H1 (cell line): ENCODE measurements around the gene ECSIT. TPM values are rescaled to one million over a fixed set of nuclear protein-coding genes. Genes with fewer than 3 reads are reported as not detected.

Source experiments
- CTCF ChIA-PET: fragments of 300-600 bp; sonication (Branson Sonifier 250); formaldehyde crosslinking; loops from one replicate; lab custom pipeline; 2021; ENCODE audit not compliant: partially characterized antibody; lab: Charles Lee
- POLR2A ChIA-PET: fragments of 300-600 bp; sonication (Branson Sonifier 250); formaldehyde crosslinking; loops from one replicate; lab custom pipeline; 2021; ENCODE audit warnings: inconsistent platforms; ENCODE audit not compliant: partially characterized antibody; lab: Charles Lee
- DNase-seq, 2 experiments: peaks; one replicate each; pipeline versions ENCODE4 v3.0.0 to v3.0.0-alpha.2; 2010 to 2022; ENCODE audit warnings: low spot score in 2 of 2, low read depth in 1 of 2, mixed read lengths in 1 of 2
- FAIRE-seq: peaks from 2 replicates; lab custom pipeline; 2011; peaks lifted over from hg19 to GRCh38; lab: Jason Lieb, UNC
- H2AFZ ChIP-seq: 2 replicates; pipeline ENCODE4 v1.8.1; 2012; ENCODE audit warnings: low read length, inconsistent platforms
- H2AK5ac ChIP-seq: 2 replicates; pipeline ENCODE4 v1.6.1; 2013; ENCODE audit warnings: low read depth, low read length
- H2BK120ac ChIP-seq: replicated peaks from 2 replicates; pipeline ENCODE3; 2013; ENCODE audit warnings: low read depth, low read length, inconsistent platforms
- H2BK12ac ChIP-seq: 2 replicates; pipeline ENCODE4 v1.6.1; 2013; ENCODE audit warnings: low read depth, low read length
- H2BK15ac ChIP-seq: 2 replicates; pipeline ENCODE4 v1.6.1; 2013; ENCODE audit warnings: low read length
- H2BK20ac ChIP-seq: 2 replicates; pipeline ENCODE4 v1.6.1; 2013; ENCODE audit warnings: low read length
- H2BK5ac ChIP-seq: 2 replicates; pipeline ENCODE4 v1.6.1; 2013; ENCODE audit warnings: low read depth, low read length
- H3K14ac ChIP-seq: 2 replicates; pipeline ENCODE4 v1.6.1; 2013; ENCODE audit warnings: inconsistent platforms; ENCODE audit not compliant: insufficient read length
- H3K18ac ChIP-seq: 2 replicates; pipeline ENCODE4 v1.6.1; 2013; ENCODE audit warnings: low read length; ENCODE audit errors: extremely low read depth
- H3K23ac ChIP-seq: 2 replicates; pipeline ENCODE4 v1.6.1; 2013; ENCODE audit warnings: inconsistent platforms; ENCODE audit not compliant: insufficient read length
- H3K23me2 ChIP-seq: 2 replicates; pipeline ENCODE4 v1.6.1; 2013; ENCODE audit warnings: low read depth, low read length
- H3K27ac ChIP-seq: 2 replicates; pipeline ENCODE4 v1.6.1; 2011; ENCODE audit warnings: low read depth, low read length, inconsistent platforms
- H3K27me3 ChIP-seq, 4 experiments: replicated peaks in 1 of 4; 1 replicate in 1 of 4; 2 replicates in 3 of 4; pipeline versions ENCODE4 v1.6.1 to v1.8.1; 2011 to 2013; ENCODE audit warnings: low read length in 3 of 4, mild to moderate bottlenecking in 3 of 4, inconsistent platforms in 2 of 4, mixed read lengths in 2 of 4, moderate library complexity in 1 of 4; ENCODE audit not compliant: control insufficient read depth in 3 of 4, insufficient read depth in 3 of 4; ENCODE audit errors: extremely low read depth in 1 of 4
- H3K36me3 ChIP-seq, 4 experiments: 2 replicates each; pipeline versions ENCODE4 v1.6.1 to v1.8.1; 2011 to 2013; ENCODE audit warnings: mild to moderate bottlenecking in 4 of 4, low read length in 3 of 4, moderate library complexity in 2 of 4, control low read depth in 1 of 4, inconsistent platforms in 1 of 4; ENCODE audit not compliant: insufficient read depth in 4 of 4, control insufficient read depth in 2 of 4
- H3K4ac ChIP-seq: replicated peaks from 2 replicates; pipeline ENCODE3; 2013; ENCODE audit warnings: low read length, low read depth, mixed read lengths, inconsistent platforms; ENCODE audit not compliant: insufficient read length
- H3K4me1 ChIP-seq, 4 experiments: replicated peaks in 1 of 4; 1 replicate in 1 of 4; 2 replicates in 3 of 4; pipeline versions ENCODE4 v1.6.1 to v1.8.1; 2011 to 2013; ENCODE audit warnings: low read length in 3 of 4, inconsistent platforms in 2 of 4, mixed read lengths in 1 of 4; ENCODE audit not compliant: insufficient read depth in 4 of 4, control insufficient read depth in 3 of 4
- H3K4me2 ChIP-seq, 2 experiments: 2 replicates each; pipeline versions ENCODE4 v1.6.1 to v1.8.1; 2011 to 2013; ENCODE audit warnings: low read depth in 2 of 2, low read length in 2 of 2, control low read depth in 1 of 2, inconsistent platforms in 1 of 2, mild to moderate bottlenecking in 1 of 2; ENCODE audit not compliant: insufficient read depth in 1 of 2
- H3K4me3 ChIP-seq, 4 experiments: fragments of 200-600, 300-600 bp in 1 of 4; sonication (generic), shearing (Covaris generic), sonication (Bioruptor Twin) in 1 of 4; 2 replicates each; pipeline versions ENCODE4 v1.5.1 to v1.8.1; 2011 to 2016; ENCODE audit warnings: low read length in 4 of 4, low read depth in 3 of 4, control low read depth in 2 of 4, inconsistent platforms in 2 of 4, mild to moderate bottlenecking in 2 of 4, mixed read lengths in 1 of 4, moderate library complexity in 1 of 4; ENCODE audit not compliant: insufficient read depth in 2 of 4; ENCODE audit errors: extremely low read depth in 1 of 4
- H3K56ac ChIP-seq: replicated peaks from 2 replicates; pipeline ENCODE3; 2013; ENCODE audit warnings: low read depth, mild to moderate bottlenecking, mixed read lengths, low read length, inconsistent platforms; ENCODE audit not compliant: insufficient read length
- H3K79me1 ChIP-seq: 2 replicates; pipeline ENCODE4 v1.6.1; 2013; ENCODE audit warnings: low read depth, low read length, control low read depth
- H3K79me2 ChIP-seq, 2 experiments: 2 replicates each; pipeline versions ENCODE4 v1.6.1 to v1.8.1; 2012 to 2013; ENCODE audit warnings: low read length in 2 of 2, mild to moderate bottlenecking in 2 of 2, inconsistent platforms in 1 of 2; ENCODE audit not compliant: insufficient read depth in 2 of 2, control insufficient read depth in 1 of 2
- H3K9ac ChIP-seq, 4 experiments: replicated peaks in 1 of 4; 1 replicate in 1 of 4; 2 replicates in 3 of 4; pipeline versions ENCODE4 v1.6.1 to v1.8.1; 2011 to 2013; ENCODE audit warnings: low read depth in 3 of 4, low read length in 3 of 4, control low read depth in 2 of 4, mild to moderate bottlenecking in 2 of 4, moderate library complexity in 2 of 4, inconsistent platforms in 1 of 4; ENCODE audit errors: extremely low read depth in 1 of 4
- H3K9me3 ChIP-seq, 2 experiments: 2 replicates each; pipeline versions ENCODE4 v1.6.1 to v1.8.1; 2012 to 2013; ENCODE audit warnings: mild to moderate bottlenecking in 2 of 2, moderate library complexity in 2 of 2, control low read depth in 1 of 2, inconsistent platforms in 1 of 2, low read depth in 1 of 2, low read length in 1 of 2, mixed read lengths in 1 of 2; ENCODE audit not compliant: insufficient read depth in 2 of 2
- H4K20me1 ChIP-seq, 2 experiments: replicated peaks in 1 of 2; 2 replicates each; pipeline versions ENCODE3 to v1.8.1; 2011 to 2013; ENCODE audit warnings: inconsistent platforms in 2 of 2, low read length in 2 of 2, mild to moderate bottlenecking in 1 of 2; ENCODE audit not compliant: insufficient read depth in 2 of 2, control insufficient read depth in 1 of 2
- H4K5ac ChIP-seq: 2 replicates; pipeline ENCODE4 v1.6.1; 2013; ENCODE audit warnings: low read length, low read depth, mixed read lengths, inconsistent platforms; ENCODE audit not compliant: insufficient read length
- H4K8ac ChIP-seq: 2 replicates; pipeline ENCODE4 v1.8.0; 2013; ENCODE audit warnings: mild to moderate bottlenecking, moderate library complexity, low read length, inconsistent platforms; ENCODE audit not compliant: insufficient read depth; ENCODE audit errors: extremely low read depth
- H4K91ac ChIP-seq: replicated peaks from 2 replicates; pipeline ENCODE3; 2013; ENCODE audit warnings: low read length, mixed read lengths, inconsistent platforms; ENCODE audit not compliant: insufficient read length
- ATF3 ChIP-seq: IDR thresholded peaks from 2 replicates; pipeline ENCODE4 v1.6.1; 2011; ENCODE audit warnings: low read depth, mild to moderate bottlenecking, low read length; ENCODE audit not compliant: insufficient read depth
- CHD1 ChIP-seq: IDR thresholded peaks from 2 replicates; pipeline ENCODE4 v1.6.1; 2012; ENCODE audit warnings: low read depth, low read length, improper control_type of control experiment
- GTF2F1 ChIP-seq: IDR thresholded peaks from 2 replicates; pipeline ENCODE4 v1.6.1; 2012; ENCODE audit warnings: low read depth, low read length, improper control_type of control experiment, borderline replicate concordance
- JUND ChIP-seq: IDR thresholded peaks from 2 replicates; pipeline ENCODE4 v1.6.1; 2011; ENCODE audit warnings: mild to moderate bottlenecking, improper control_type of control experiment, low read length
- NANOG ChIP-seq: IDR thresholded peaks from 2 replicates; pipeline ENCODE4 v1.6.1; 2011; ENCODE audit warnings: low read length, low read depth, mild to moderate bottlenecking, inconsistent platforms; ENCODE audit not compliant: insufficient read depth, poor library complexity, severe bottlenecking
- POU5F1 ChIP-seq: IDR thresholded peaks from 2 replicates; pipeline ENCODE4 v1.6.1; 2011; ENCODE audit warnings: low read depth, mild to moderate bottlenecking, low read length, moderate library complexity
- RFX5 ChIP-seq: IDR thresholded peaks from 2 replicates; pipeline ENCODE4 v1.6.1; 2011; ENCODE audit warnings: low read depth, low read length, improper control_type of control experiment, borderline replicate concordance
- SP1 ChIP-seq: IDR thresholded peaks from 2 replicates; pipeline ENCODE4 v1.6.1; 2011; ENCODE audit warnings: low read depth, low read length
- TAF1 ChIP-seq: IDR thresholded peaks from 2 replicates; pipeline ENCODE4 v1.6.1; 2011; ENCODE audit warnings: mild to moderate bottlenecking, low read depth, low read length
- TAF7 ChIP-seq: optimal IDR thresholded peaks from 2 replicates; pipeline ENCODE3; 2011; ENCODE audit warnings: low read depth, mild to moderate bottlenecking, inconsistent platforms, low read length, moderate library complexity, borderline replicate concordance
- WGBS, 2 experiments: shearing (Covaris generic) in 1 of 2; methylation state at CpG; one replicate each; pipeline versions ENCODE4 v1.1.6 to v1.1.7; 2013 to 2015; ENCODE audit warnings: low lambda C conversion rate in 2 of 2, mixed read lengths in 2 of 2, inconsistent platforms in 1 of 2, low coverage in 1 of 2, missing lambda C conversion rate in 1 of 2; ENCODE audit not compliant: insufficient replicate concordance in 2 of 2, insufficient coverage in 1 of 2, insufficient read length in 1 of 2; ENCODE audit errors: extremely low coverage in 1 of 2, missing lambda C conversion rate in 1 of 2; 5-methylcytosine and 5-hydroxymethylcytosine counted together
- polyA plus RNA-seq, 7 experiments: library from polyadenylated mRNA; depleted of rRNA in 3 of 7; stranded (reverse) in 5 of 7; unstranded in 2 of 7; fragments of >200 nt in 5 of 7; fragments of 200-250 nt in 2 of 7; gene quantifications; 1 replicate in 5 of 7; 2 replicates in 1 of 7; 4 replicates in 1 of 7; pipeline versions ENCODE4 v1.2.1 to v1.2.3, GENCODE V29; 2011 to 2013; ENCODE audit warnings: missing spikeins in 2 of 7, mixed read lengths in 2 of 7
- total RNA-seq: library from RNA; stranded (reverse); fragmentation: NEBNext Ultra II Directional; extraction: Animal tissue kit (Norgen Biotek cat#: 25700); gene quantifications from 2 replicates; pipeline ENCODE4 v1.2.1, GENCODE V29; 2021

ECSIT gene
- total and polyA plus RNA-seq, 2 of the 8 experiments (the other 6 are each of a cell fraction or from before 2014, with no cell fraction given), result 55.7 to 74.1 TPM

DNA sequence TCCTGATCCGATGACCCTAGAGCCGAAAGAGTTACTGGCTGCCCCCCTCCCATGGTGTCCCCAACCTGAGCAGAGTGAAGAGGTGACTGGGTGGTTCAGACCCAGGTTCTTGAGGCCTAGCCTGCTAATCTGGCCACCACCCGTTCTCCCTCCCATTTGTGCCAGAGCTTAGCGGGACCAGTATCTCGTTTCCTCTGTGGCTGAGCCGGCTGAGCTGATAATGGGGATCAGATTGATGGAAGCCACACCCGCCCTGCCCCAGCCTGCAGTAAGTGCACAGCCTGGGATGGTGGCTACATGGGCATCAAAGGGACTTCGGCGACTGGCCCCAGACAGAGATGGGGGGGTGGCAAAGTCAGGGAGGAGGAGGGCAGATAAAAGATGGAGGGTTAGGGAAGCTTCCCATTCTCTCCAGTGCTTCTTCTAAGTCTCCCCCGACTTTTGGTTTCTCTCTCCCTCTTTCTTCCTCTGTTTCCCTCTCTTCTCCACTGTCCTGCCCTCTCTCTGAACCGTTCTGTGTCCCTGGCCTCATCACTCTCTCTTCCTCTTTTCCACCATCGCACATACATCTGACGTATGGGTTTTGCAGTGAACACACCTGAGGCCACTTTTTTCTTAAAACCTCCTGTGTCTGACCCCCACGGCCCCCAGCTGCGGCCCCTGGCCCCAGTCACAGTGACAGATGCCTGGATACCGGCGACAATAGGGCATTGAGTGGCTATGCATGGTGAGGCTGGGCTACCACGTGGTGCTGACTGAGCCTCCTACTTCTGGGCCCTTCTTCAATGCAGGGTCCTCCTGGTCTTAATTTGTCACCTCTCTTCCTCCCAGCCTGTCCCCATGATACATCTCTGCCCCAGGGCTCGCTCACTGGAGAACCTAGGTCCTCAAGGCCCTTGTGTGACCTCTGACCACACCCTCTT lies 50.5 kb downstream of the ECSIT start:
- 0 out of 4 replicates have a peak overlapping the region, but pooled peaks of 1 of the 2 experiments have one; percentile 34 for H3K4me2 ChIP-seq
- TF ChIP-seq CHD1 (no peak), SP1 (no peak), NANOG (no peak), RFX5 (no peak), JUND (no peak), GTF2F1 (no peak), ATF3 (no peak), POU5F1 (no peak), TAF1 (no peak), TAF7 (no peak)

More for the DNA sequence above, 50.5 kb downstream of the ECSIT start:
- Histone ChIP-seq H2BK12ac (peak overlapping the region; percentile 60; the same call in 1 of the 2 replicates), H3K36me3 (no peaks in the 10 kb centered on the region; a peak in 1 of 8 replicates), H4K8ac (no peak overlapping the region), H3K14ac (no peak overlapping the region), H3K23me2 (peaks cover 7% of the 10 kb centered on the region; the same call in 1 of the 2 replicates), H3K27me3 (peaks cover 20 to 26% (median 23%) of the 10 kb centered on the region in 4 experiments), H3K23ac (no peak overlapping the region), H4K91ac (peak overlapping the region; percentile 70), H4K20me1 (peaks cover 0 to 6% of the 10 kb centered on the region in 2 experiments), H2BK15ac (peak overlapping the region; percentile 67; the same call in 1 of the 2 replicates), H3K79me2 (no peaks in the 10 kb centered on the region), H3K79me1 (no peaks in the 10 kb centered on the region), H2BK5ac (no peak overlapping the region), H3K4me3 (peak overlapping the region in 1 of 4 experiments; percentile 58; a peak in 3 of 8 replicates), H3K27ac (no peak overlapping the region), H3K9ac (no peak overlapping the region), H4K5ac (no peak overlapping the region), H2BK20ac (no peak overlapping the region), H3K18ac (peak overlapping the region; percentile 68), H3K9me3 (no peaks in the 10 kb centered on the region; a peak in 1 of 4 replicates), H3K56ac (no peak overlapping the region), H3K4ac (no peak overlapping the region), H3K4me1 (peaks cover 0 to 17% (median 5%) of the 10 kb centered on the region in 4 experiments; a peak in 5 of 7 replicates), H2AFZ (no peak overlapping the region), H2AK5ac (0 out of 2 replicates have a peak overlapping the region, but pooled peaks have one; percentile 75), H2BK120ac (no peak overlapping the region)
- DNase-seq (no peak), FAIRE-seq (no peak)
- CTCF ChIA-PET, result interaction anchor here (0.5 to 1.9 kb wide), 5 partner anchors 19 to 1018 kb away, joined by 3 to 11 read pairs (median 4); no protein-coding TSS in a partner anchor
- POLR2A ChIA-PET, result interaction anchor here (1.1 to 3.0 kb wide), 3 partner anchors 56 to 218 kb away, joined by 3 to 11 read pairs (median 5); partner anchors contain the start of gene RGL3
- 84% methylated on average over 16 of the region's 19 CpGs; no CpG with 5 or more reads in 1 of the 2 experiments for WGBS, 2 experiments
